Esophagus muscularis mucosa (tissue), 4 donors: ENCODE measurements around the gene MIOX.

Experiments
- EP300 ChIP-seq: sonication (generic); formaldehyde crosslinking; IDR thresholded peaks from one replicate; pipeline ENCODE4 v1.6.1; 2017; ENCODE audit warnings: antibody characterized with exemption
- POLR2A ChIP-seq: fragments of 450-650 bp; IDR thresholded peaks from one replicate; pipeline ENCODE4 v1.6.1; 2017; ENCODE audit warnings: antibody characterized with exemption, moderate library complexity, mild to moderate bottlenecking, low read depth
- POLR2AphosphoS5 ChIP-seq, 2 donors: sonication (generic); formaldehyde crosslinking; IDR thresholded peaks; one replicate each; pipeline ENCODE4 v1.6.1; 2017; ENCODE audit warnings: antibody characterized with exemption in 2 of 2
- TF ChIP-seq, protein P1 (sequence below), 3 experiments: fragments of 200-600 bp in 2 of 3; fragments of 450-650 bp in 1 of 3; sonication (generic) in 2 of 3; IDR thresholded peaks; one replicate each; pipeline ENCODE4 v1.5.1; 2017 to 2019; ENCODE audit warnings: antibody characterized with exemption in 3 of 3, mild to moderate bottlenecking in 2 of 3, moderate library complexity in 1 of 3

- TF ChIP-seq, protein P1, sequence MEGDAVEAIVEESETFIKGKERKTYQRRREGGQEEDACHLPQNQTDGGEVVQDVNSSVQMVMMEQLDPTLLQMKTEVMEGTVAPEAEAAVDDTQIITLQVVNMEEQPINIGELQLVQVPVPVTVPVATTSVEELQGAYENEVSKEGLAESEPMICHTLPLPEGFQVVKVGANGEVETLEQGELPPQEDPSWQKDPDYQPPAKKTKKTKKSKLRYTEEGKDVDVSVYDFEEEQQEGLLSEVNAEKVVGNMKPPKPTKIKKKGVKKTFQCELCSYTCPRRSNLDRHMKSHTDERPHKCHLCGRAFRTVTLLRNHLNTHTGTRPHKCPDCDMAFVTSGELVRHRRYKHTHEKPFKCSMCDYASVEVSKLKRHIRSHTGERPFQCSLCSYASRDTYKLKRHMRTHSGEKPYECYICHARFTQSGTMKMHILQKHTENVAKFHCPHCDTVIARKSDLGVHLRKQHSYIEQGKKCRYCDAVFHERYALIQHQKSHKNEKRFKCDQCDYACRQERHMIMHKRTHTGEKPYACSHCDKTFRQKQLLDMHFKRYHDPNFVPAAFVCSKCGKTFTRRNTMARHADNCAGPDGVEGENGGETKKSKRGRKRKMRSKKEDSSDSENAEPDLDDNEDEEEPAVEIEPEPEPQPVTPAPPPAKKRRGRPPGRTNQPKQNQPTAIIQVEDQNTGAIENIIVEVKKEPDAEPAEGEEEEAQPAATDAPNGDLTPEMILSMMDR (IDR thresholded peaks at IDR 0.05), result no peak
- TF ChIP-seq POLR2A, result no peak
- no peak for TF ChIP-seq POLR2AphosphoS5 (IDR thresholded peaks at IDR 0.05)
- TF ChIP-seq EP300, result no peak
These were observed 11.0 kb upstream of the MIOX start for GRCh38 chr22:50475652-50476002.
